SK-N-SH treated with all-trans-retinoic acid at 6 μM for 48 hours (cell line): Measurements from ENCODE around the gene NTMT1.

Source experiments
- ISL1 ChIP-seq: fragments of 250-450 bp; sonication (Bioruptor Pico); IDR thresholded peaks from 2 replicates; pipeline ENCODE4 v2.1.2; 2022; ENCODE audit warnings: mild to moderate bottlenecking, moderate library complexity
- PPARA ChIP-seq: fragments of 250-450 bp; sonication (Bioruptor Pico); IDR thresholded peaks from 2 replicates; pipeline ENCODE4 v1.5.0; 2020; ENCODE audit warnings: mild to moderate bottlenecking, borderline replicate concordance
- TCF4 ChIP-seq: fragments of 250-450 bp; sonication (Bioruptor Pico); IDR thresholded peaks from 2 replicates; pipeline ENCODE4 v1.8.0; 2021; ENCODE audit warnings: mild to moderate bottlenecking, moderate library complexity, borderline replicate concordance
- TF ChIP-seq, protein P1 (sequence below): fragments of 250-450 bp; sonication (Bioruptor Pico); IDR thresholded peaks from 2 replicates; pipeline ENCODE4 v1.5.1; 2020; ENCODE audit warnings: low read depth, mild to moderate bottlenecking, moderate library complexity
- TF ChIP-seq, protein P2 (sequence below): fragments of 250-450 bp; sonication (Bioruptor Pico); IDR thresholded peaks from 2 replicates; pipeline ENCODE4 v1.5.1; 2021; ENCODE audit warnings: mild to moderate bottlenecking, moderate library complexity

- TF ChIP-seq PPARA (no peak), ISL1 (CRISPR knock-in tag) (no peak), TCF4 (CRISPR knock-in tag) (no peak)
- TF ChIP-seq, protein P1, sequence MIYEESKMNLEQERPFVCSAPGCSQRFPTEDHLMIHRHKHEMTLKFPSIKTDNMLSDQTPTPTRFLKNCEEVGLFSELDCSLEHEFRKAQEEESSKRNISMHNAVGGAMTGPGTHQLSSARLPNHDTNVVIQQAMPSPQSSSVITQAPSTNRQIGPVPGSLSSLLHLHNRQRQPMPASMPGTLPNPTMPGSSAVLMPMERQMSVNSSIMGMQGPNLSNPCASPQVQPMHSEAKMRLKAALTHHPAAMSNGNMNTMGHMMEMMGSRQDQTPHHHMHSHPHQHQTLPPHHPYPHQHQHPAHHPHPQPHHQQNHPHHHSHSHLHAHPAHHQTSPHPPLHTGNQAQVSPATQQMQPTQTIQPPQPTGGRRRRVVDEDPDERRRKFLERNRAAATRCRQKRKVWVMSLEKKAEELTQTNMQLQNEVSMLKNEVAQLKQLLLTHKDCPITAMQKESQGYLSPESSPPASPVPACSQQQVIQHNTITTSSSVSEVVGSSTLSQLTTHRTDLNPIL (CRISPR knock-in tag): no peak
- TF ChIP-seq, protein P2, sequence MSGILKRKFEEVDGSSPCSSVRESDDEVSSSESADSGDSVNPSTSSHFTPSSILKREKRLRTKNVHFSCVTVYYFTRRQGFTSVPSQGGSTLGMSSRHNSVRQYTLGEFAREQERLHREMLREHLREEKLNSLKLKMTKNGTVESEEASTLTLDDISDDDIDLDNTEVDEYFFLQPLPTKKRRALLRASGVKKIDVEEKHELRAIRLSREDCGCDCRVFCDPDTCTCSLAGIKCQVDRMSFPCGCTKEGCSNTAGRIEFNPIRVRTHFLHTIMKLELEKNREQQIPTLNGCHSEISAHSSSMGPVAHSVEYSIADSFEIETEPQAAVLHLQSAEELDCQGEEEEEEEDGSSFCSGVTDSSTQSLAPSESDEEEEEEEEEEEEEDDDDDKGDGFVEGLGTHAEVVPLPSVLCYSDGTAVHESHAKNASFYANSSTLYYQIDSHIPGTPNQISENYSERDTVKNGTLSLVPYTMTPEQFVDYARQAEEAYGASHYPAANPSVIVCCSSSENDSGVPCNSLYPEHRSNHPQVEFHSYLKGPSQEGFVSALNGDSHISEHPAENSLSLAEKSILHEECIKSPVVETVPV (CRISPR knock-in tag): no peak
Measured at GRCh38 chr9:129610473-129611306, 15.3 kb upstream of the NTMT1 start.
